ENCODE data around the gene ASTN2.

GRCh38 chr9:117317192-117317591 is 97.7 kb downstream of the ASTN2 start:
- no peak for TF ChIP-seq EZH2 (IDR thresholded peaks at IDR 0.05; ENCODE audit: borderline replicate concordance, low read depth, low read length, severe bottlenecking)
- TF ChIP-seq, protein P1, sequence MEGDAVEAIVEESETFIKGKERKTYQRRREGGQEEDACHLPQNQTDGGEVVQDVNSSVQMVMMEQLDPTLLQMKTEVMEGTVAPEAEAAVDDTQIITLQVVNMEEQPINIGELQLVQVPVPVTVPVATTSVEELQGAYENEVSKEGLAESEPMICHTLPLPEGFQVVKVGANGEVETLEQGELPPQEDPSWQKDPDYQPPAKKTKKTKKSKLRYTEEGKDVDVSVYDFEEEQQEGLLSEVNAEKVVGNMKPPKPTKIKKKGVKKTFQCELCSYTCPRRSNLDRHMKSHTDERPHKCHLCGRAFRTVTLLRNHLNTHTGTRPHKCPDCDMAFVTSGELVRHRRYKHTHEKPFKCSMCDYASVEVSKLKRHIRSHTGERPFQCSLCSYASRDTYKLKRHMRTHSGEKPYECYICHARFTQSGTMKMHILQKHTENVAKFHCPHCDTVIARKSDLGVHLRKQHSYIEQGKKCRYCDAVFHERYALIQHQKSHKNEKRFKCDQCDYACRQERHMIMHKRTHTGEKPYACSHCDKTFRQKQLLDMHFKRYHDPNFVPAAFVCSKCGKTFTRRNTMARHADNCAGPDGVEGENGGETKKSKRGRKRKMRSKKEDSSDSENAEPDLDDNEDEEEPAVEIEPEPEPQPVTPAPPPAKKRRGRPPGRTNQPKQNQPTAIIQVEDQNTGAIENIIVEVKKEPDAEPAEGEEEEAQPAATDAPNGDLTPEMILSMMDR (IDR thresholded peaks at IDR 0.05; ENCODE audit: borderline replicate concordance, extremely low read depth, low read length, poor library complexity, severe bottlenecking): no peak

Data from DND-41 (cell line).